Stimulated activated CD8-positive, alpha-beta memory T cell treated with anti-CD3 and anti-CD28 coated beads, Interleukin-4, amount 100 ng/mL, for 48 hours (primary cell): Measurements from ENCODE around the gene KDM4C.

ENCODE experiments used
- DNase-seq: peaks from one replicate; pipeline ENCODE4 v3.0.0-alpha.2; 2020

Gene KDM4C

DNA sequence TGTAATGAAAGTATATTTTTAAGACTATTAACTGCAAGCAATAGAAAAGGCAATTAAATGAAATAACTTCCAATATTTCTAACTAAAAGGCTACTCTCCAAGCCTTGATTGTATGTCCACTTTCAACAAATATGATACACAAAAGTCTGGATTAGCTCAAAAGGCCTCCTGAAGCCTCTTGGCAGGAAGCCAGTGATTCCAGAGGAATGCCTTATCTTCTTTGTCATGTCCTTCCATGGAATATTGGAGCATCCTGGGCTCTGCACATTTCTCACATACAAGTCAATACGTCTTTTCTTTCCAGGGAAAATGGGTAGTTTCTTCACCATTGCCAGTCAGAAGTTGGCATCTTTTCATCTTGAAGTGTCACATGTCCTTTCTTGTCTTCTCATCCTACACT is 357.8 kb downstream of the KDM4C start:
- DNase-seq = no peak

DNA sequence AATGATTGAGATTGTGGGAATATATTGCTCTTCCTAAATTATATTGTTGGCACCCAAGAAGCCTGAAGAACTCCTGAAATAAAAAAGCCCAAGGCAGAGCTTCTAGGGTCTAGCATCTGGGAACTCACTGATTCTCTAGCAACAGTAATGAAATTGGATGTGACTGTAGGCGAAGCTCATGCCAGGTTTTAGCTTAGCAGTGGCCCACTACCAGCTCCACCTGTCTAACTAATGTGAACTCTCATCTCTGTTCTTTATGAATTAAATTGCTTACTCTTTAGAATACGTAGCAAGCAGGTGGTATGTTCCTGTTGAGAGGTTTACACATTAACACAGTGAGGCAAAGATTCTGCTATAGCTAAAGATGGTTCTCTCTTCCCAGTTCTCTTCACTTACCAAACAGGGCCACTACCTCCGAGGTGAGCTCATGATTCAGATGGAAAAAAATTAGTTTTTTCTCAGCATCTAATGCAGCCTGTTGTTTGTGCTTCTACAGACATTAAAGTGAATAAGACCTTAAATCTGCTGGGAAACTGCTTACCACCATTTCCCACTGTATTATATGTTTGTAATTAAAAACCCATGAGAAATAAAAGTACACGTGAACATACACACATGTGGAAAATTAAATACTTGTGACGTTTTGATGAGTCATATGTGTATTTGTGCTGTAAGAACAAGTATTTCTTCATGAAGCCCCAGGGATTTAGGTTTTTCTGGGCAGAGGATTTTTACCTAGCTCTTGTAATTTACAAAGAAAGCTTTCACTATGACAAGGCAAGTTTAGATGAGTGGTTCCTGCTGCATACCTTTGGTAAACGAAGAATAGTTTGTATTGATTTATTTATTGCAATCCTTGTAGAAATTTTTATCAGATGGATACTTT is 360.1 kb downstream of the KDM4C start:
- DNase-seq = no peak

DNA sequence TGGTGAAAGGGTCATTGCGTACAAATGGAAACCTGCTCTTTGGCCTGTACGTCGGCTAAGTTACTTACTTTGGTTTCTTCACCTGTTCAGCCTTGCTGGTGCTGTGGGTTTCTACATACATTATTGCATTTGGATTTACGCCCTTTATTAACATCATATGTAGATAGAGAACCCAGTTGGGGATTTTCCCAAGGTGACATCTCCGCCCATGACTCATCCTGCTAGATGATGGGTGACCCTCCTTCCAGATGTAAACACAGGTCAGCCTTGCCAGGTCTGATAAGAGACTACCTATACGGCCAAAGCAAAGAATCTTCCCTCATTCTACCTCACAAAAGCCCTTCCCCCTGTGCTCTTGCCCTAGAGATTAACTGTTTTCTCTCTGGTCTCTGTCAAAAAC is 360.9 kb downstream of the KDM4C start:
- DNase-seq = no peak

DNA sequence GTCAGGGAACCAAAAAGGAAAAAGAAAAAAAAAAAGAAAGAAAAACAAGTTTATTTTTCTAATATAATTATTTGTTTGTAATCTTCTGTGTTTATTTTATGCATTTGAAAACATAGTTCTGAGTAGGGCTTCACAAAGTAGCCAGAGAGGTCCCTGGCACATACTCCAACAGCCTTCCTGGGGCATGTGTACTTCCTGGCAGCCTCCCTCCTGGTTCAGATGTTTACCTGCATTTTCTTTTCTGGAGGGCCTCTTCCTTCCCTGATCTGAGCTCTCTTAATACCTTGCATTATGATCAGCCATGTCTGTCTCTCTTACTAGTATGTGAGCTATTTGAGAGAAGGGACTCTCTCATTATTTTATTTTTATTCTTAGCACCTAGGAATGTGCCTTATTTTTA is 361.8 kb downstream of the KDM4C start:
- DNase-seq = no peak

DNA sequence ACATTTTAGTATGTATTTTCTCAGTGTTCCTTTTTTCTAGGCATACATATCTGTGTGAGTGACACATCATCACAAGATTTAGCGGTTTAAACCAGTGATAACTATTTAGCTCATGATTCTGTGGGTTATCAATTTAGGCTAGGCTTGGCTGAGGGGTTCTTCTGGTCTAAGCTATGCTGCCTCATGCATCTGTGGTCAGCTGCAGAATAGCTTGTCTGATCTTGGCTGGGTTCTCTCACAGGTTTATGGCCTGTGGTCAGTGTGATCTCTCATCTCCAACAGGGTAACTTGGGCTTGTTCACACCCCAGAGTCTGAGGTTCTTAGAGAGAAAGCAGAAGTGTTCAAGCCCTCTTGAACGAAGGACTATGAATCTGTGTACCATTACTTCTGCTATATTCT is 363.3 kb downstream of the KDM4C start:
- no peak for DNase-seq

DNA sequence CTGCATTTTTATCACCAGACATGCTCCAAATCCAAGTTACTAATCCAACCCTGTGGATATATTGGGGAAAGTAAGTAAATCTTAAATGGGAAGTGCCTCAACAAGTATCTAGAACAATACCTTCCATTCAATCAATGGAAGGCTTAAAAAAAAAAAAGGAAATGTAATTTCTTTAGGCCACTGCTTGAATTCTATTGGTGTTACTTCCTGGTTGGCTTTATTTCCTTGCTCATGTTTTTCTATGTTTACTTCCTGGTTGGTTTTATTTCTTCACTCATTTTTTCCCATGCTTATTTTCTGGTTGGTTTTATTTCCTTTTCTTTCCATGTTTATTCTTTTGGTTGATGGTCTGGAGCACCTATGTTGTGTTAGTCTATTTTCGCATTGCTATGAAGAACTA is 363.9 kb downstream of the KDM4C start:
- no peak for DNase-seq

DNA sequence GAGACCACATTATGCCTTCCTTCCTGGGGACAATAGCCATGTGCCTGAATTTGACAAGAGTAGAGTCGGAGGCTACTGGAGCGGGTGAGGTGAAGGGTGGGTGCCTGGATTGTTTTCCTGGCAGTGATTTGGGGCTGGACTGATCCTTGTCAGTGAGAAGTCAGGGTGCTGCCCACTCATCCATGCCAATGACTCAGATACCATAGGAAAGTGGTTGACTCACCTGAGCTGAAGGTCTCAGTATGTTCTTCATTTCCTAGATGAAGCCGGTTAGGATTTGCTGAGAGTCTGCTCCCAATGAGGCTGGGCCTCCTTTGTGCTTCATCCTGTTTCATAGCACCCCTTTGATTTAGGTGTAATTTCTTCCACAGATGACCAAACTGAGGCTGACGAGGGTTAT is 366.0 kb downstream of the KDM4C start:
- DNase-seq = no peak

DNA sequence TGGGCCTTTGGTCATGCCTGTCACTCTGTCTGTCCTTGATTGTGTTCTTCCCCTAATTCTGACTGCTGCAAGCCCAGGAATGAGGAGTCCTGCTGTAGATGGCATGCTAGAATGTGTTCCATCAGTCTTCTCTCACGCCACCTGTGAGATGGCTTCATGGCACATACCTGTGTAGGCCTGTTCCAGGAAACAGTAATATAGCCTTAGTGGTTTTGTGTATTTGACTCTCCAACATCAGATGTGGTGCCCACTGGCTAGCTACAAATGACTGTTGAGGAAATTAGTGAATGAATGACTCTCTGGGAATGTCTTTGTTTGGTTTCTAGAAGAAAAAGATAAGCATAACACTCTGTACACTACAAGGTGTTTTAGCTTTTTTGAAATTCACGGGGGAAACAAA is 367.5 kb downstream of the KDM4C start:
- no peak for DNase-seq

DNA sequence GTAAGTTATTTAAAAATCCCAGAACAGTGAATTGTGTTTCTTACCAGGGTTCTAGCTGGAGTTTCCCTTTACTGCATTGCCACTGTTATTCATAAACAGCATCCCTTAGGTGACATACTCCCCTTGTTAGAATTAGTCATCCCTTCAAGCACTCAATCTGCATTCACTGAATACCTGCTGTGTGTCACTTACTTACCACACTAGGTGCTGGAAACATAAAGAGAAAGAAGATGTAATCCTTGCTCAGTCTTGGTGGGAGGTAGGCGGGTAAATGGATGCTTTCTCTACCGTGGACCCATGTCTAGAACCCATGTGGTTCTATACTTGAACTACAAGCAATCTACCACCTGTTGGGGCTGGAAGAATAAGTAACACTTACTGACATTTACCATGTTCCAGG is 371.6 kb downstream of the KDM4C start:
- DNase-seq = no peak

DNA sequence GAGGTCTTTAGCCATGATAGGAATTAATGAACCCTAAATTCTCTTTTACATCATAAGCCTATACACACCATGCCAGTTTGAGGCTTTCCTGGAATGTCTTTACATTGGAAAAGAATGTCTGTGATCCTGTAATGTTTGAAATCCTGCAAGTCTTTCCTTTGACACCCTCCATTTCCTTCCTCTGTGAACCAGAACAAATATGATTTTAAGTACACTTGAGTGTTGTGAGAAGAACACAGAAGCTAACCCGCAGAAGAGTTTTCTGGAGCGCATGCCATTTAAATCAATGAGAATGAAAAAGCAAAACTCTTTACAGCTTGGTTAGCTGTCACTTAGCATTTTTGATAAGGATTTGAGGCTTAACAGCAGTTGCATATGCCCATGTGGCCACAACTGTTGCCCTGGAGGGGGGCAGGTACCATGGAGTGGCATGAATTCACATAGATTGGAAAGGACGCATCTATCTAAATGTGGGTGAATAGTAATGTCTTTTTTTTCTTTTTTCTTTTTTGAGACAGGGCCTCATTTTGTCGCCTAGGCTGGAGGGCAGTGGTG is 372.6 kb downstream of the KDM4C start:
- DNase-seq = no peak

DNA sequence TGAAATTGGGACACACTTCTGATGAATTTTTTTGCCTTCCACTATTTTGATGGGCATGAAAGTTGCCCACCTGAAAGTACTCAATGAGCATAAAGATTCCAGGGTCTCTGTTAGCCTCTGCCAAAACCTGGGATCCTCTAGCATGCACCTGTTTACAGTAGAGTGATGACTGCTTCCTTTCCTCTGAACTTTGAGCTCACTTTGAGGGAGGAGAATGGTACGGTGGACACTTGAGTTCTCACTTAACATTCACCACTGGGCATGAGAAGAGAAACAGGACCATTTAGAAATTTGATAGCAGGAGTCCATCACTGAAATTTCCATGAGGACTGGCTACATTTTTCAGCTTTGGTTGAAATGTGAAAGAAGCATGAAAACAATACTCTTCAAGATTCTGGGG is 374.8 kb downstream of the KDM4C start:
- DNase-seq = no peak

DNA sequence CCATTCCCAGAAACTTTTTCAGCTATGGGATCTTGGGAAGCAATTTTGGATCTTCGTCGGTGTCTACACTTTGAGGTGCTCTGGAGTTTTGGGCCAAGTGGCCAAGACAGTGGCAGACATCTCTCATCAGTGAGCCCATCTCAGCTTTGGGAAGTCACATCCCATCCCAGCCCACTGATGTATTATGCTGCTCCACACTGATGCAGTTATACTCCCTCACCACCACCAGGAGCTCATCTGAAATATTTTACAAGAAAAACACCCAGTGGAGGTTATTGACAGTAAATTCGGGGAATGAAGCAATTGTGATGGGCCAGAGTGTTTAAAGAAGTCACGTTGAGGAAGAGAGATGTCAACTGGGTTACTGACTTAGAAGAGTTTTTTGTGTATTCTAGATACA is 378.0 kb downstream of the KDM4C start:
- DNase-seq = no peak

DNA sequence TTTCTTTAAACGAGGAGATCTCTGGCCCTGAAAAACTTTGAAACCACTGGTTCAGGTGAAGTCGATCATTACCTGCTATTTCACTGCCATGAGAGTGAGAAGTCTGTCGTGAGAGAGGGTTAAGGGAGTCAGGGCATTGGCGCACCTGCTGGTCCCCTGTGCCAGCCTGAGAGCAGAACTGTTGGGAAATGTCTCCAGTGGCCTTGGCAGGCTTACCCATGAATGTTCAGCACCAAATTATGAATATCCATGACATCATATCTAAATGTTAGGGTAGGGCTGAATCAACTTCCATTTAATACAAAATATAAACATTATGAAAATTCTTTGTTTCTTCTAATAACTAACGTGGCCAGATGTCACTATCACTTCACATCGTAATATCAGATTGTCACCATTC is 379.3 kb downstream of the KDM4C start:
- DNase-seq = no peak

DNA sequence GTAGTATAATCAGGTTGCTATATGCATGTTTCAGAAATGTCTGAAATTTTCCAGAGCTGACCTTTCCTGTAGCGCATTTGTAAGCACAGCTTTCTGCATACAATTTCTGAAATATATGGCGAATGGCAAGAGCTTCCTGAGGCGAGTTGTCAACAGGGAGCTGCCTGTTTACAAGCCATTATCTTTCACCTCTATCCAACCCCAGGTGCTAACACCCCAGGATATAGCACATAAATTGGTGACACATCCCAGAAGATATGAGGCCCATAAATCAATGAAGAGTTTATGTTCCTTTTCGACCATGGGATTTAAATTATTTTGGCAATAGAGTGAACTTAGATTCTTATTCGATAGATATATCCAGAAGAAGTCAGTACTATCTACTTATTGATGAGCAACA is 379.8 kb downstream of the KDM4C start:
- no peak for DNase-seq

DNA sequence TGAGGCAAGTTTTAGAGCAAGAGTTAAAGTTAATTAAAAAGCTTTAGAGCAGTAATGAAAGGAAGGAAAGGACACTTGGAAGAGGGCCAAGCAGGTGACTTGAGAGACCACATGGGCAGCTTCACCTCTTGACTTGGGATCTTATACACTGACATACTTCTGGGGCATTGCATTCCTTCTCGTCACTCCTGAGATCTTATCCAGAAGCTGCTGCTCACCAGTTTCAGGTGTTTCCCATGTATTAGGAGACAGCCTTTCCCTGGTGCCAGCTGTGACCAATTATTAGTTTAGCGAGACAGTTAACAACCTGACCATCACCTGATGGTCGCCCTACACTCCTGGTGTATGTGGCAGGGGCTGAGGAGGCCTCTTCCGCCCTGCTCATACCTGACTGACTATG is 382.1 kb downstream of the KDM4C start:
- no peak for DNase-seq

DNA sequence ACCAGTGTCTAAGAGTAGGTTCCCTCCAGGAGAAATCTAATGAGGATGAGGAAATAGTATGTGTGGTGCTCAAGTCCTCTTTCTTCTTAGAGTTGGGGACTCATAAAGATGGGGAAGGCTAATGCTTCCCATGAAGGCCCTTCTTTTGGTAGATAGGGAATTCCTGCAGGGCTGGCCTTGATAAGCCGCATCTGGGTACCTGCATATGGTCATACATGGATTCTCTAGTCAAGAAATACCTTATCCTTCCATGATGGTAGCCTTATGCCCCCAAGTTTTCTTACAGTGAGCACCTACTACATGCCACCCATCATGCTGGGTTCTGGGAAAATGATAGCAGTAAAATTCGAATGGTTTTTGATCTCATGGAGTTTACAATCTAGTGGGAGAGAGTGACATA is 382.6 kb downstream of the KDM4C start:
- DNase-seq = no peak

DNA sequence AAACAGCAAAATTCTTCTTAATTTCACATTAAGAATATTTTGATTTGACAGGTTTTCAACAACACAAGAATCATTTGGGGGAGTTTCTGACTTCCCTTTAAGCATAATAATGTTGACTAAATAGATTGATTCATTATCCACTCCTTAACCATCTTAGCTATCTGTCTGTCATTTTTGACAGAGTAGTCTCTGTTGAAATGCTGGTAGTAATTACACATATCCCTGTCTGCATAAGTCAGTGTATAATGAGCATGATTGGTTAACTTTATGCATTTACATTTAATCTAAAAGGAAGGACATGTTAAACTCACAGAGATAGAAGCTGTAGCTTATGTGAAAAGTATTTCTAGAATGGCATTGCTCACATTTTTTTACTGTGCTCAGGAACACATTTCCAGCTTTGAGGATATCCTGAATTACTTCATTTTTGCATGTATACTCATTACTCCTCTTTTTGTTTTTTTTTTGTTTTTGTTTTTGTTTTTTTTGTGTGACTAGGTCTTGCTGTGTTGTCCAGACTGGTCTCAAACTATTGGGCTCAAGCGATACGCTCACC is 385.9 kb downstream of the KDM4C start:
- no peak for DNase-seq

DNA sequence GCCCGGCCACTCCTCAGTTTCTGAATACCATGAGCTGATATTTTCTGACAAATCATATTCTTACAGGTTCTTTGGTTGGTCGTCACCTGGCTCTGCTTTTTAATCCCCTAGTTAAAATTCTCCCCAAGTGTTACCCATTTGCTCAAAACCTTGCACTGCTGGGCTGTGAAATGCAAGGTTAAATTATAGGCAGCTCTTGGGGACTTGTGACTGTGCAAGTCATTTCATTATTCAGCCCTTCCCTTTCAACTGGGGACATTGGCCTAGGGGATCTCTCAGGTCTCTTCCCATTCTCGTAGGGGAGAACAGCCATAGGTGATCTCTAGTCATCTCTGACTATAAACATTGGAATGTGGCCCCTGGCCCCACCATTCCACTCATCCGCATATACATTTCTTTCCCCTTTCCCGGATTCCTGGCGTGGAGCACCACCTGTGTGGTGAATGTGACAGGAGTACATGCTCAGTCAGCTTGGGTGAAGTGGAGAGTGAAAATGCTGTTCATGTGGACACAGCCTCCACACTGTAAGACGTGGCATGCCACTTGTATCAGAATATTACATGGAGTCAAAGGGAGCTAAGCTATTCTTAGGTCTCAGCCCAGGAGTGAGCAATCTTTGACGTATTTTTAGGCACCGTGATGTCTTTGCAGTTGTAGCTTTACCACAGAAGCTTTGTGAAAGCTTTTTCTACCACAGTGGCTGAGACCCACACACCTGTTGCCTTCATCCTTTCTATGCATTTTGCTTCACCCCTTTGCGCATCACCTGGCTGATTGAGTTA is 386.7 kb downstream of the KDM4C start:
- DNase-seq = no peak

DNA sequence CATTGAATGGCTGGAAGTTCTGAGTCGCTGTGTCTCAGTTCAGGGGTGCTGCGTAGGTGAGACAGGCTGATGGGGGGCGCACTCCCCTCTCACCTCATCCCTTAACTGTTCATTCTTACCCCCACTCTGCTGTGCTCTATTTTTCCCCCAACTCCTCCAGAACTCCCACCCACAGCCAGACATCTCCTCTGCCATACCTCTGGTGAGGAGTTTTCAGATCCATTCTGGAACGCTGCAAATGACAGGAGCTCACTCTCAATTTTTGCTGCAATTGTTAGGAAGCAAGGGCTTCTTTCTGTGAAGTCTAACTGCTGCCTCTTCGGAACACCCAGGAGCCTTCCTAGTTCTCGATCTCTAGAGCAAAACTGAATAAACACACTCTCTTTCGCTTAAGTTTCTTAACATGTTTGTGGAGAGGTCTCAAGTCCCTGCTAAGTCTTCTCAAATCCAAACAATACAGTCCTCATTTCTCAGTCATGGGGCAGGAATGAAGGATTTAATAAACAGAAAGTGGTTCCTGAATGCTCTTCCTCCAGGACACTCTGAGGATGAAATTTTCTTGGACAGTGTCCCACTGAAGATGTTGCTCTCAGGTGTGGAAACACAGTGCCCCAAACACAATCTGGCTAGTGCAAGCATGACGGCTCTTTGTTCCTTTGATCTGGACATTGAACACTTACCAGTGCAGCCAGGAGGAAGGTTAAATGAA is 387.7 kb downstream of the KDM4C start:
- DNase-seq = no peak

DNA sequence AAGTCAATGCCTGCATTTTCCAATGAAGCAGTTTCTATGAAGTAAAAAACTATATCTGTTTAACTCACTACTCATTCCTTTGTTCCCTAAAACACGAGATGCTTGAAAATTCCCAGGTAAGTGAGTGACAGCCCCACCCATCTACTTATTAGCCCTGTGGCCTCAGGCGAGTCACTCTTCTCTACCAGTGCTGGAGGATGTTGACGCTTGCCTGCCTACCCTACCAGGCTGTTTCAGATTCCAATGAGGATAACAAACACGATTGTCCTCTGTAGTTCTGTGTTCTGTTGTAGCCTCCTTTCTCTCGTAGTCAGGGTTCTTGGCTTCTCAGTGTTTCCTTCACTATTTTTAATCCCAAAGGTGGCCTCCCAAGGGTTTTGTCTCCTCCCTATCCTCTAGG is 388.8 kb downstream of the KDM4C start:
- DNase-seq = no peak

DNA sequence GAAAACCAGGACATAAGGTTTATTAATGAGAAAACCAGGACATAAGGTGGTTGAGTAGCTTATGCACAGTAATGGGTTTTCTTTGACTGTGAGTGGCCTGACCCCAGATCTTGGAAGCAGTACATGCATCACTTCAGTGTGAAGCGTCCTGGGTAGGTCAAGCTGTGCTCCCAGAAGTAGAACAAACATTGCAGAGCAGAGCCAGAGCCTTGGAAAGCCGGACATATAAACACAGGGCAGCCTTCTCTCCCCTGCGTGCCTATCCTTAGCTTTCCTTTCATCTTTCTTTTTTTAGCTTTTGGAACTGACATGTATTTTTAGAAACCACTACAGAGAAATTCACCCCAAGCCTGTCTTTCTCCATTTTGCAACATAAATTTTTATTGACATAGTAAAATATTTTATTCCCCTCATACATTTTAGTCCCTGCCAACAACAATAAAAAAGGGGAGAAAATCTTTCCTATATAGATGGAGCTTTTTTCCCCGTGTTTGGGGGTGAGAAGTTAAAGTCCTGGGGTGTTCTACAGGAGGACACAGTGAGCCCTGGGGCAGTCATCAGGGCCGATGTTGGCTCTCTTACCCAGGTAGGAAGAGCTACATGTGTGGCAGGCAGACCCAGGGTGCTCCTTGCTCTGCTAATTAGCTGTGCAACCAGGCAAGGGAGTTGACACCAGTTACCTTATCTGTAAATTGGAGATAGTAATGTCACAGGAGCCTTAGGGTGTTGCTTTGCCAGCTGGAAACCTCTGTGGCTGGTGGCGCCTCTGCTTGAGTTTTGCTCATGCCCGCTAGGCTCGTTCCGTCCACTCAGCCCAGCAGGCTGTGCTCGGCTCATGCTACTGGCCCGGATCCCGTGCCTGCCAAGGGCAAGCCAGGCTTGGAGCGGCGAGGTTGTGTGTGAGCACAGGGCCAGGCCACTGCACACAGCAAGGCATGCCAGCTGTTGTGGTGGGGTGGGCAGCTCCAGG is 389.6 kb downstream of the KDM4C start:
- DNase-seq = no peak

DNA sequence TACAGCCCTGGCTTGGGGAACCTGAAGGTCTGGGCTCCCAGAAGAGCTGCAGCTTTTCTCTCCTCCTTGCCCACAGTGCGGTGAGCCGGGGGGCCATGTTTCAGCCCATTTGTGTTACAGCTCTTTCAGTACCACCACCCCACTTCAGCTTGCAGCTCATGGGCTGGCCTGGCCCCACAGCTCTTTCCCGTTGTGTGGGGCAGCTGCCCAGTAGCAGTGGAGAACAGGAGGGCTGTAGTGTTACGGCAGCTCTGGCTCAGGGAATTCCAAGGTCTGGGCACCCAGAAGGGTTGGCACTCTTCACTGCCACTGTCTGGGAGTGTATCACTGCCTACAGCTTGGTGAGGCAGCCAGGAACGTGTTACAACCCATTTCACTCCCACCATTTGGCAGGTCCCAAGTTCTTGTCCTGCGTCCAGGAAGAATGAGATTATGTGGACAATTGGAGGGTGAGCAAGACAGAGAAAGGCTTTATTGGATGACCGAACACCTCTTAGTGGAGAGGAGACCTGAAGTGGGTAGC is 390.5 kb downstream of the KDM4C start:
- DNase-seq = no peak
